Motor neuron (in vitro differentiated cells): ENCODE data around the gene FGB. TPM values are rescaled to one million over a fixed set of nuclear protein-coding genes. Genes with fewer than 3 reads are reported as not detected.

ENCODE experiments used
- ATAC-seq, 8 experiments: fragments of 200-7000 bp; cut with Tn5 transposase; replicated peaks in 6 of 8; 2 replicates each; pipeline ENCODE4 v1.8.0; 2021; ENCODE audit warnings: mild to moderate bottlenecking in 8 of 8, moderate library complexity in 8 of 8
- H3K27ac ChIP-seq, 2 donors: fragments of 250-450 bp; sonication (Bioruptor Pico); 2 replicates each; pipeline ENCODE4 v1.9.0; 2021; ENCODE audit warnings: antibody characterized with exemption in 2 of 2, mild to moderate bottlenecking in 2 of 2, moderate library complexity in 1 of 2
- H3K4me1 ChIP-seq, 2 donors: fragments of 250-450 bp; sonication (Bioruptor Pico); replicated peaks in 1 of 2; 2 replicates each; pipeline ENCODE4 v1.6.1; 2021; ENCODE audit warnings: antibody characterized with exemption in 2 of 2, mild to moderate bottlenecking in 2 of 2, moderate library complexity in 1 of 2
- H3K4me3 ChIP-seq, 5 donors: fragments of 250-450 bp; sonication (Bioruptor Pico); 2 replicates each; pipeline ENCODE4 v1.9.0; 2021; ENCODE audit warnings: antibody characterized with exemption in 5 of 5, mild to moderate bottlenecking in 5 of 5, moderate library complexity in 4 of 5
- WGBS, 10 experiments: fragments of 450-650 bp; shearing (Covaris generic); methylation state at CpG; one replicate each; pipeline ENCODE4 v1.0.0; 2022; 5-methylcytosine and 5-hydroxymethylcytosine counted together
- in situ Hi-C, 9 experiments: fragments of 400-800 bp; cut with MboI; loops; one replicate each; pipeline ENCODE4 v1.15.0; 2021; ENCODE audit warnings: low sequenced_read_pairs in 9 of 9, low pct_unique_long_range_greater_than_20kb in 2 of 9; ENCODE audit not compliant: unreplicated experiment in 9 of 9
- total RNA-seq, 8 experiments: library from RNA; unstranded; fragments of 300-600 nt; gene quantifications; 2 replicates each; pipeline versions ENCODE4 v1.2.3 to v1.2.4, GENCODE V29; 2022

Gene FGB
- total RNA-seq, 8 experiments from 2014 or later = 0.43 to 0.71 (median 0.43) TPM; not detected in 5

DNA sequence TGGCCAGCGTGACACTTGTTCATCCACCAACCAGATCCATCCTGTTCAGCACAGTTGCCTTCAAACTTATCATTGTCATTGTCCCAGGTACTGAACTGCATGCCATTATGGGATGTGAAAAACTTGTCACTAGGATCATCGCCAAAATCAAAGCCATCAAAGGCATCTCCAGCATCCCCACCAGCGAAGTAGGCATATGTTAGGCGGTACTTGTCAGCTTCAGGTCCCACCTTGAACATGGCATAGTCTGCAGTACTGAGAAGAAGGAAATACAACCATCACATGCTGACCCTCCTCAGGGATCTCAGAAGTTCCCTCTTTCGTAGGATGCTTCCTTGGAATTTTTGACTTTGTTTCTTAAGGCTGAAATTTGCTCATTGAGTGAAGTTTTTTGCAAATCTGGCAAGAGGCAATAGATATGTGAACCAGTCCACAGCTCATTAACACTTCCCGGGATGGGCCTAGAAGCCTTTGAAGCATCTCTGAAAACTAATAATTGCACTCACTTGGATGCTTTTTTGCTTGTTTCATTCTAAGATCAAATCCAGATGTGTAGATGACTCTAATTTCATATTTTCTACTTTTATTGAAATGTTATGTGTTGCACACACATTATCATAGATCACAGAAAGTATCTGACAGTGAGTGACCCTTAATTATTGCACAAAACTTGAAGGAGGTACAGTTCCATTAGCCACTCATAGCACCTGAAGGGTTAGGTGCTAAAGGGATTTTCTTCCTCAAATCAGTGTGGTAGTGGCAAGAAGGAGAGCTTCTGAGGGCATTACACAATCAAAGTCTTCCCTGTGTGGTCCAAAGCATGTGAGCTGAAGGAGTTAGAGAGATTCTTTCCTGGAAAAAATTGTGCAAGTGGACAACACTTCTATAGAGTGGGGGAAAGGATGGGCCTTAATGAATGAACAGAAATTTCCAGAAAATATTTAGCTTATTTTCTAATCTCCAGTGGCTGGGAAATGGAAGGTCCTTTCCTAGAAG, 44.2 kb downstream of the FGB start:
- no peak overlapping the region for H3K4me3 ChIP-seq
- WGBS, 10 experiments = 14 to 100% (median 87%) methylated on average over 1 to 6 of the region's 6 CpGs; no CpG with 5 or more reads in 1 of the 10 experiments
- H3K4me1 ChIP-seq = no peaks in the 10 kb centered on the region
- no peak overlapping the region for H3K27ac ChIP-seq
- ATAC-seq = no peak
- in situ Hi-C loops = loop anchor here in 1 of 9 experiments (25.0 kb wide), 1 partner anchor 220 kb away; no protein-coding TSS in a partner anchor

- H3K4me3 ChIP-seq = no peak overlapping the region
- WGBS, 10 experiments = 42 to 92% (median 62%) methylated on average over 2 to 3 of the region's 3 CpGs; no CpG with 5 or more reads in 6 of the 10 experiments
These were observed 45.8 kb downstream of the FGB start for GRCh38 chr4:154608361-154609252.

GRCh38 chr4:154609532-154609931, 46.7 kb downstream of the FGB start:
- Histone ChIP-seq H3K4me3 (no peak overlapping the region), H3K27ac (no peak overlapping the region), H3K4me1 (no peaks in the 10 kb centered on the region)
- no peak for ATAC-seq
- WGBS, 10 experiments = 0 to 92% (median 69%) methylated on average over 1 to 4 of the region's 4 CpGs
- in situ Hi-C loops = loop anchor here in 1 of 9 experiments (25.0 kb wide), 1 partner anchor 222 kb away; no protein-coding TSS in a partner anchor

More at GRCh38 chr4:154608361-154609252, 45.8 kb downstream of the FGB start:
- Histone ChIP-seq H3K27ac (no peak overlapping the region), H3K4me1 (no peaks in the 10 kb centered on the region)
- ATAC-seq = no peak
- in situ Hi-C loops = loop anchor here in 1 of 9 experiments (25.0 kb wide), 1 partner anchor 221 kb away; no protein-coding TSS in a partner anchor

DNA sequence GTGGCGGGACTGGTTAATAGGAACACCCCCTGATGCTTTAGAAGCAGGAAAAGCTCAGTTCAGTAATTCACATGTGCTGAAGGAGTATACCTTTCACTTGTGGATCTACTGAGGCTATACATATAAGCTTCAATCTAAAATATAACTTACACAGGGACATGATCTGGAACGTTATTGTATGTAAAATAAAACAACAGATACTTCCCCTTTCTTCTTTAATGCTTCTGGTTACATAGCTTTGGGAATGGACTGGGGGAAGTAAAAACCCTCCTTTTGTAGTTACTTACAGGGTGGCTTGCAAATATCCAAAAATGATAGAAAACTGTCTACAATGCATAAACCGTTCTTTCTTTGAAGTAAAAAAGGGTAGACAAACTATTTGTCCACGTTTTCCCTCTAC, 47.8 kb downstream of the FGB start:
- in situ Hi-C loops = loop anchor here in 1 of 9 experiments (25.0 kb wide), 1 partner anchor 223 kb away; no protein-coding TSS in a partner anchor
- Histone ChIP-seq H3K4me3 (no peak overlapping the region), H3K27ac (no peak overlapping the region), H3K4me1 (no peaks in the 10 kb centered on the region)
- WGBS, 10 experiments = 0 to 76% (median 60%) methylated on average over 1 to 4 of the region's 4 CpGs
- ATAC-seq = no peak

DNA sequence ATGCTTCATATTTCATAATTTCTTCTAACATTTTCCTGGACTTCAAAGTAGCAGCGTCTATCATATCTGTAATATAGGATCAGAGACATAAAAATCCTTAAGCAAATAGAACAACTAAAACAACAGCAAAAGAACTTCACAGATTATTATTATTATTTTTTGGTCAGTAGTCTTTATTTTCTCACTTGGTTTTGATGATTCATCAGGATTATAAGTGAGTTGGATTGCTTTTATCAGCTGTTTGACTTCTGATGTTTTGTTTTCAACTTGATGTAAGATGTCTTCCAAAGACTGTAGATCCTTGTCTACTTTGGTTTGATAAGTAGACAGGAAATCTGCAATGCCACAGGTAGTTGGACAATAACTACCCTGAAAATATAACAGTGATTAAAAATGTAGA, 49.0 kb downstream of the FGB start:
- Histone ChIP-seq H3K4me1 (no peaks in the 10 kb centered on the region), H3K27ac (no peak overlapping the region), H3K4me3 (no peak overlapping the region)
- in situ Hi-C loops = loop anchor here in 1 of 9 experiments (25.0 kb wide), 1 partner anchor 225 kb away; no protein-coding TSS in a partner anchor
- WGBS, 10 experiments = 0 to 80% (median 71%) methylated on average over 1 of the region's 1 CpG; no CpG with 5 or more reads in 5 of the 10 experiments
- ATAC-seq = no peak

GRCh38 chr4:154612472-154613414, 49.9 kb downstream of the FGB start, which contains the start of gene FGG:
FGG (minus strand) TSS chr4:154612656; CDS start chr4:154612609, 47 bp downstream.
- in situ Hi-C loops = loop anchor here in 1 of 9 experiments (25.0 kb wide), 1 partner anchor 225 kb away; no protein-coding TSS in a partner anchor
- peak in 1 of 8 experiments; percentile 41 for ATAC-seq
- Histone ChIP-seq H3K27ac (no peak within 1 kb of the TSS), H3K4me1 (no peaks in the 10 kb centered on the region), H3K4me3 (no peak within 1 kb of the TSS)
- WGBS, 10 experiments = 0 to 86% (median 65%) methylated on average over 1 to 7 of the region's 7 CpGs

DNA sequence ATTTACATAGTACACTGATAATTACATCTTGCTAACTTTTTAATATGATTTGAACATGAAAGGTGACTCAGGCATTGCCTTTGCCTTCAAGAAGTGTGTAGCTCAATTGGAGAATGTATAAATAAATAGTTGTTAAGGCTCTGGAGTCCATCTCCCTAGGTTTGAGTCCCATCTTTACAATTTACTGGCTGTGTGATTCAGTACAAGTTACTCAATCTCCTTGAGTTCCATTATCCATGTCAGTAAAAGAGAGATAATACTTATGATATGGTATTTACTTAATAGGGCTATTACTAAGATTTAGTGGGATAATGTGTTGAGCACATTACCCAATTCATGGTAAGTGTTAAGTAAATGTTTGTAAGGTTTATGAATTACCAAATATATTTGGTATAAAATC, 51.5 kb downstream of the FGB start:
- Histone ChIP-seq H3K4me3 (no peak overlapping the region), H3K27ac (no peak overlapping the region), H3K4me1 (no peaks in the 10 kb centered on the region)
- in situ Hi-C loops = loop anchor here in 1 of 9 experiments (25.0 kb wide), 1 partner anchor 227 kb away; no protein-coding TSS in a partner anchor
- no peak for ATAC-seq

DNA sequence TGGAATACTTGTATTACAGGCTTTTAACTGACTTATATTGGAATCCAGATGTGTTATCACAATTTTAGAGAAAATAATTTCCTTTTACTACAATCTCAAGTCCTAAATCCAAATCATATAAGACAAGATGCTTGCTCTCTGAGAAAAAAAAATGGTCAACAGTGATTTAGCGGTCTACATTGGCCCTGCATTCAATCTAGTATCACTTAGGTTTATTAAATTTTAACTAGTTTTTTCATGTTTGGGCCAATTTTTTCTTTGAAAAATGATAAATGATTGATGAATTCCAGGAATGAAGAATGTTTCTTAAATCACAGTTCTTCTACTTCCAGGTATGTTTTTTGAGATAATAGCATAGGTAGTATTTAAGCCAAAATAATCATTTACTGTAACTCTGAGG, 52.4 kb downstream of the FGB start:
- ATAC-seq = no peak
- Histone ChIP-seq H3K4me3 (no peak overlapping the region), H3K27ac (no peak overlapping the region), H3K4me1 (no peaks in the 10 kb centered on the region)
- 17 to 100% (median 72%) methylated on average over 1 of the region's 1 CpG for WGBS, 10 experiments
- in situ Hi-C loops = loop anchor here in 1 of 9 experiments (25.0 kb wide), 1 partner anchor 228 kb away; no protein-coding TSS in a partner anchor

DNA sequence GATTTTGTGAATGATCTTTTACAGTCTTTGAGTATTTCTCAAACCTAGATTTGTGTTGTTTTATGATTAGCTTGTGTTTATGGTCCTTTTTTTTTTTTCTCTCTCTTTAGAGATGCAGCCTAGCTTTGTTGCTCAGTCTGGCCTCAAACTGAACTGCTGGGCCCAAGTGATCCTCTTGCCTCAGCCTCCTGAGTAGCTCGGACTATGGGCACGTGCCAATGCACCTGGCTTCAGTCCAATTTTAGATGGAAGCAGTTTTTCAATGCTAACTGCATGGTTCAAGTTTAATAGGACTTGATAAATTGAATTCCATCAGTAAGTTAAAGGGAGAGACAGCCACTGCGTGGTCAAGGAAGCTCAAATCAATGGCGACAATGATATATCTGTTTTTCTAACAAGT, 53.5 kb downstream of the FGB start:
- H3K27ac ChIP-seq = no peak overlapping the region
- H3K4me1 ChIP-seq = no peaks in the 10 kb centered on the region
- 8 to 100% (median 79%) methylated on average over 1 to 4 of the region's 4 CpGs; no CpG with 5 or more reads in 1 of the 10 experiments for WGBS, 10 experiments
- no peak overlapping the region for H3K4me3 ChIP-seq
- ATAC-seq = no peak
- in situ Hi-C loops = loop anchor here in 1 of 9 experiments (25.0 kb wide), 1 partner anchor 229 kb away; no protein-coding TSS in a partner anchor

GRCh38 chr4:154616731-154617130, 53.9 kb downstream of the FGB start:
- WGBS, 10 experiments = 0 to 100% (median 78%) methylated on average over 1 to 2 of the region's 2 CpGs
- Histone ChIP-seq H3K27ac (no peak overlapping the region), H3K4me3 (no peak overlapping the region), H3K4me1 (no peaks in the 10 kb centered on the region)
- in situ Hi-C loops = loop anchor here in 1 of 9 experiments (25.0 kb wide), 1 partner anchor 229 kb away; no protein-coding TSS in a partner anchor
- ATAC-seq = peak in 2 of 8 experiments; percentile 38 to 58

DNA sequence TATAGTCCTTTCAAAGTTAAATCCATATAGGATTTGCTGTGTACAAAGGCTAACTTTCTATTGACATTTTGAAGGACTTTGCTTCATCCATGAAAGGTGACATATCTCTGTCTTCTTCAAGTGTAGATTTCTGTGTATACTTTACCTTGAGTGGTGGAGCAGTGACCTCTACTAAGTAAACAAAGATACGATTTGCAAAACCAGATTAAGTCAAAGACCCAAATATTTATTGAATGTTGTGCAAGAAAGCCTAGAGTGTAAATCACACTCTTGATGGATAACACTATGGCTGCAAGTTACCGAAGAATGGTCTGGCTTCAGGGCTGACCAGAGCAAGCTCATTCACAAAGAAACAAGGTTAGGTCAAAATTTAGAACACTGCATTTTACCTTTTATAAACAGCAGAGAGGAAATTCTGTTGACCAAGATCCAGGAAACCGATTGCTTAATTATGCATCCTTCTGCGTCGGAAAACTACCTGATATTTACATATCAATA, 55.1 kb downstream of the FGB start:
- in situ Hi-C loops = loop anchor here in 1 of 9 experiments (25.0 kb wide), 1 partner anchor 231 kb away; no protein-coding TSS in a partner anchor
- no peak overlapping the region for H3K4me3 ChIP-seq
- H3K4me1 ChIP-seq = no peaks in the 10 kb centered on the region
- H3K27ac ChIP-seq = no peak overlapping the region
- 38 to 100% (median 72%) methylated on average over 4 to 5 of the region's 5 CpGs; no CpG with 5 or more reads in 2 of the 10 experiments for WGBS, 10 experiments
- ATAC-seq = no peak
